Sigmoid colon (tissue), 3 donors: Measurements from ENCODE around the gene INPP5D.

ENCODE experiments used
- POLR2A ChIP-seq, 2 donors: fragments of 450-650 bp; IDR thresholded peaks; one replicate each; pipeline ENCODE4 v1.6.1; 2016; ENCODE audit warnings: antibody characterized with exemption in 2 of 2, mild to moderate bottlenecking in 2 of 2, moderate library complexity in 2 of 2
- TF ChIP-seq, protein P1 (sequence below), 4 experiments: fragments of 450-650 bp in 3 of 4; fragments of 200-600 bp in 1 of 4; IDR thresholded peaks; one replicate each; pipeline ENCODE4 v1.5.1; 2016 to 2019; ENCODE audit warnings: antibody characterized with exemption in 4 of 4, mild to moderate bottlenecking in 3 of 4, moderate library complexity in 2 of 4

DNA sequence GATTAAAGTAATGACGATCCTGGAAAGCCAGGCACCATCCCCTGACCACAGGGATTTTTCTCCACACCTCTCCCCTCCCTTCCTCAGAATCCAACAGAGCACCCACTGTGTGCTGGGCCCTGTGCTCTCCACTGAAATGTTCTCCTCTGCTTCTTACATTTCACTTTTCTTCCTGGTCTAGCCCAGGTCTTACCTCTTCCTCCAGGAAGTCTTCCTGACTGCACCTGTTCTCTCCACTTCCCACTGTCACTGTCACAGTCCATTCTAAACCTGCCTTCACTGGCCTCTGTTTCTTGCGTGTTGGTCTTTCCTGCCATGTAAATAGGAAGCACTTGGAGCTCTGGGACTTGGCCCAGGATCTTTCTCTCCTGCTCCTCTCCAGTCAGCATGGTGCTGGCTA is 39.7 kb upstream of the INPP5D start:
- no peak for TF ChIP-seq POLR2A (IDR thresholded peaks at IDR 0.05)
- TF ChIP-seq, protein P1, sequence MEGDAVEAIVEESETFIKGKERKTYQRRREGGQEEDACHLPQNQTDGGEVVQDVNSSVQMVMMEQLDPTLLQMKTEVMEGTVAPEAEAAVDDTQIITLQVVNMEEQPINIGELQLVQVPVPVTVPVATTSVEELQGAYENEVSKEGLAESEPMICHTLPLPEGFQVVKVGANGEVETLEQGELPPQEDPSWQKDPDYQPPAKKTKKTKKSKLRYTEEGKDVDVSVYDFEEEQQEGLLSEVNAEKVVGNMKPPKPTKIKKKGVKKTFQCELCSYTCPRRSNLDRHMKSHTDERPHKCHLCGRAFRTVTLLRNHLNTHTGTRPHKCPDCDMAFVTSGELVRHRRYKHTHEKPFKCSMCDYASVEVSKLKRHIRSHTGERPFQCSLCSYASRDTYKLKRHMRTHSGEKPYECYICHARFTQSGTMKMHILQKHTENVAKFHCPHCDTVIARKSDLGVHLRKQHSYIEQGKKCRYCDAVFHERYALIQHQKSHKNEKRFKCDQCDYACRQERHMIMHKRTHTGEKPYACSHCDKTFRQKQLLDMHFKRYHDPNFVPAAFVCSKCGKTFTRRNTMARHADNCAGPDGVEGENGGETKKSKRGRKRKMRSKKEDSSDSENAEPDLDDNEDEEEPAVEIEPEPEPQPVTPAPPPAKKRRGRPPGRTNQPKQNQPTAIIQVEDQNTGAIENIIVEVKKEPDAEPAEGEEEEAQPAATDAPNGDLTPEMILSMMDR (IDR thresholded peaks at IDR 0.05) = no peak
